HepG2 (cell line): ENCODE measurements around the gene BLOC1S1. TPM values are rescaled to one million over a fixed set of nuclear protein-coding genes. Genes with fewer than 3 reads are reported as not detected.

ENCODE experiments used
- ATAC-seq: fragments of 200-7000 bp; cut with Tn5 transposase; 3 replicates; pipeline ENCODE4 v1.9.1; 2020; ENCODE audit warnings: mild to moderate bottlenecking, moderate library complexity
- BruUV-seq: library from RNA; stranded (reverse); fragments of 400-500 nt; replicated peaks from 2 replicates; lab custom pipeline; 2021; lab: Mats Ljungman, UMichigan
- CTCF ChIA-PET: fragments of 300-600 bp; formaldehyde crosslinking; extraction: SDS; loops from one replicate; lab custom pipeline; 2021; ENCODE audit warnings: low total read pairs, inconsistent platforms, low intra/inter-chr PET ratio; lab: Yijun Ruan, JAX
- POLR2A ChIA-PET: fragments of 350-600 bp; sonication (Branson Sonifier 250); formaldehyde crosslinking; loops from one replicate; lab custom pipeline; 2020; ENCODE audit warnings: antibody characterized with exemption, inconsistent platforms; lab: Yijun Ruan, JAX
- DNase-seq: peaks from one replicate; pipeline ENCODE4 v3.0.0-alpha.2; 2015; ENCODE audit warnings: low spot score
- FAIRE-seq: peaks from 3 replicates; lab custom pipeline; 2011; peaks lifted over from hg19 to GRCh38; lab: Jason Lieb, UNC
- H2AFZ ChIP-seq: one replicate; pipeline ENCODE4 v1.6.1; 2011; ENCODE audit warnings: low read length, inconsistent platforms
- H3K27ac ChIP-seq: fragments of 300-600 bp; 3 replicates; pipeline ENCODE4 v1.8.0; 2011; ENCODE audit warnings: mixed run types, mild to moderate bottlenecking, mixed read lengths, low read length, inconsistent platforms; ENCODE audit not compliant: insufficient read depth; ENCODE audit errors: extremely low read length
- H3K27me3 ChIP-seq, 2 experiments: fragments of 200-600 bp in 1 of 2; 2 replicates in 1 of 2; 3 replicates in 1 of 2; pipeline versions ENCODE4 v1.6.0 to v1.8.0; 2011; ENCODE audit warnings: low read length in 2 of 2, mild to moderate bottlenecking in 2 of 2, moderate library complexity in 2 of 2, inconsistent platforms in 1 of 2; ENCODE audit not compliant: insufficient read depth in 2 of 2, control insufficient read depth in 1 of 2
- H3K36me3 ChIP-seq, 2 experiments: fragments of 200-600 bp in 1 of 2; replicated peaks in 1 of 2; 2 replicates in 1 of 2; 3 replicates in 1 of 2; pipeline versions ENCODE4 v1.5.1 to v1.8.0; 2011; ENCODE audit warnings: low read length in 2 of 2, inconsistent platforms in 1 of 2; ENCODE audit not compliant: insufficient read depth in 2 of 2, control insufficient read depth in 1 of 2
- H3K4me1 ChIP-seq: 2 replicates; pipeline ENCODE4 v1.5.1; 2012; ENCODE audit warnings: low read length, inconsistent platforms; ENCODE audit not compliant: insufficient read depth
- H3K4me2 ChIP-seq: 2 replicates; pipeline ENCODE4 v1.6.0; 2011; ENCODE audit warnings: low read depth, low read length, inconsistent platforms
- H3K4me3 ChIP-seq, 3 experiments: fragments of 200-600 bp in 1 of 3; sonication (generic), shearing (Covaris generic) in 1 of 3; replicated peaks in 1 of 3; 2 replicates each; pipeline ENCODE4 v1.5.1; 2011 to 2016; ENCODE audit warnings: low read length in 3 of 3, inconsistent platforms in 2 of 3, low read depth in 2 of 3, mild to moderate bottlenecking in 2 of 3, control low read depth in 1 of 3, mixed read lengths in 1 of 3; ENCODE audit not compliant: insufficient read depth in 1 of 3
- H3K79me2 ChIP-seq: one replicate; pipeline ENCODE4 v1.6.1; 2011; ENCODE audit warnings: low read length, inconsistent platforms; ENCODE audit not compliant: insufficient read depth
- H3K9ac ChIP-seq: 2 replicates; pipeline ENCODE4 v1.6.0; 2011; ENCODE audit warnings: mild to moderate bottlenecking, low read depth, low read length, inconsistent platforms; ENCODE audit not compliant: insufficient read depth
- H3K9me3 ChIP-seq: 2 replicates; pipeline ENCODE4 v1.5.1; 2012; ENCODE audit warnings: mild to moderate bottlenecking, low read length
- H4K20me1 ChIP-seq: 2 replicates; pipeline ENCODE4 v1.6.0; 2011; ENCODE audit warnings: inconsistent platforms, mild to moderate bottlenecking, low read length, moderate library complexity; ENCODE audit not compliant: insufficient read depth
- BRD4 ChIP-seq: sonication (generic); formaldehyde crosslinking; IDR thresholded peaks from 2 replicates; pipeline ENCODE4 v1.4.0; 2020; ENCODE audit warnings: missing genetic modification reagents
- CC2D1A ChIP-seq: sonication (generic); formaldehyde crosslinking; IDR thresholded peaks from 2 replicates; pipeline ENCODE4 v1.8.1; 2023; ENCODE audit warnings: mild to moderate bottlenecking, missing genetic modification reagents
- DPF2 ChIP-seq: sonication (generic); formaldehyde crosslinking; IDR thresholded peaks from 2 replicates; pipeline ENCODE4 v1.4.0; 2020; ENCODE audit warnings: mild to moderate bottlenecking, low read depth, missing genetic modification reagents, borderline replicate concordance
- ELF3 ChIP-seq: IDR thresholded peaks from 2 replicates; pipeline ENCODE4 v1.6.1; 2016; ENCODE audit warnings: missing genetic modification reagents, missing compliant biosample characterization
- ERF ChIP-seq: IDR thresholded peaks from 2 replicates; pipeline ENCODE4 v1.6.1; 2018; ENCODE audit warnings: missing biosample characterization, missing genetic modification reagents
- JUND ChIP-seq: sonication (generic); formaldehyde crosslinking; IDR thresholded peaks from 2 replicates; pipeline ENCODE4 v1.8.0; 2022; ENCODE audit warnings: mild to moderate bottlenecking, missing genetic modification reagents
- NFYB ChIP-seq: sonication (generic); formaldehyde crosslinking; IDR thresholded peaks from 2 replicates; pipeline ENCODE4 v1.4.0; 2020; ENCODE audit warnings: missing genetic modification reagents
- SKI ChIP-seq: fragments of 450-650 bp; IDR thresholded peaks from one replicate; pipeline ENCODE4 v1.6.1; 2018; ENCODE audit warnings: mild to moderate bottlenecking; ENCODE audit not compliant: partially characterized antibody
- TFE3 ChIP-seq: IDR thresholded peaks from 2 replicates; pipeline ENCODE4 v1.6.1; 2016
- ZNF264 ChIP-seq: sonication (generic); formaldehyde crosslinking; IDR thresholded peaks from 2 replicates; pipeline ENCODE4 v1.4.0; 2020; ENCODE audit warnings: missing genetic modification reagents
- ZNF776 ChIP-seq: sonication (generic); formaldehyde crosslinking; IDR thresholded peaks from 2 replicates; pipeline ENCODE4 v1.4.0; 2020; ENCODE audit warnings: mild to moderate bottlenecking, missing genetic modification reagents
- ZNF777 ChIP-seq: sonication (generic); formaldehyde crosslinking; IDR thresholded peaks from 2 replicates; pipeline ENCODE4 v1.4.0; 2020; ENCODE audit warnings: missing genetic modification reagents
- ZSCAN21 ChIP-seq: sonication (generic); formaldehyde crosslinking; IDR thresholded peaks from 2 replicates; pipeline ENCODE4 v1.8.0; 2022; ENCODE audit warnings: mild to moderate bottlenecking, missing genetic modification reagents, moderate library complexity, borderline replicate concordance
- WGBS: methylation state at CpG from one replicate; pipeline ENCODE4 v1.1.6; 2017; ENCODE audit warnings: low lambda C conversion rate; 5-methylcytosine and 5-hydroxymethylcytosine counted together
- in situ Hi-C: cut with HindIII; loops from 2 replicates; pipeline ENCODE4 v1.10.0; 2017; ENCODE audit warnings: low pct_unique_long_range_greater_than_20kb; ENCODE audit not compliant: extremely low pct_ligation_motif_present
- intact Hi-C: fragments of 100-400 bp; cut with micrococcal nuclease; formaldehyde crosslinking; loops from one replicate; pipeline ENCODE4 v1.10.0; 2022; ENCODE audit not compliant: unreplicated experiment
- polyA plus RNA-seq, 8 experiments: library from polyadenylated mRNA; depleted of rRNA in 3 of 8; stranded (reverse) in 7 of 8; unstranded in 1 of 8; fragments of >200 nt; fragmentation: Illumina TruSeq in 4 of 8; extraction: Trizol in 4 of 8; gene quantifications; 2 replicates each; pipeline versions ENCODE4 v1.2.1 to v1.2.3, GENCODE V29; 2011 to 2016; ENCODE audit warnings: low read depth in 4 of 8, missing spikeins in 1 of 8, mixed read lengths in 1 of 8; ENCODE audit not compliant: insufficient read depth in 1 of 8
- total RNA-seq, 5 experiments: library from RNA; depleted of rRNA; stranded (reverse); fragments of >200 nt; fragmentation: Illumina TruSeq; extraction: Trizol; gene quantifications; 2 replicates each; pipeline ENCODE4 v1.2.3, GENCODE V29; 2016; ENCODE audit warnings: low read depth in 1 of 5
- TF ChIP-seq, protein P1 (sequence below): sonication (generic); formaldehyde crosslinking; IDR thresholded peaks from 2 replicates; pipeline ENCODE4 v1.4.0; 2020; ENCODE audit warnings: mild to moderate bottlenecking, missing genetic modification reagents

Gene BLOC1S1
- total and polyA plus RNA-seq, 2 of the 13 experiments (the other 11 are each of a cell fraction or from before 2014, with no cell fraction given), result 55.1 to 95.3 TPM

DNA sequence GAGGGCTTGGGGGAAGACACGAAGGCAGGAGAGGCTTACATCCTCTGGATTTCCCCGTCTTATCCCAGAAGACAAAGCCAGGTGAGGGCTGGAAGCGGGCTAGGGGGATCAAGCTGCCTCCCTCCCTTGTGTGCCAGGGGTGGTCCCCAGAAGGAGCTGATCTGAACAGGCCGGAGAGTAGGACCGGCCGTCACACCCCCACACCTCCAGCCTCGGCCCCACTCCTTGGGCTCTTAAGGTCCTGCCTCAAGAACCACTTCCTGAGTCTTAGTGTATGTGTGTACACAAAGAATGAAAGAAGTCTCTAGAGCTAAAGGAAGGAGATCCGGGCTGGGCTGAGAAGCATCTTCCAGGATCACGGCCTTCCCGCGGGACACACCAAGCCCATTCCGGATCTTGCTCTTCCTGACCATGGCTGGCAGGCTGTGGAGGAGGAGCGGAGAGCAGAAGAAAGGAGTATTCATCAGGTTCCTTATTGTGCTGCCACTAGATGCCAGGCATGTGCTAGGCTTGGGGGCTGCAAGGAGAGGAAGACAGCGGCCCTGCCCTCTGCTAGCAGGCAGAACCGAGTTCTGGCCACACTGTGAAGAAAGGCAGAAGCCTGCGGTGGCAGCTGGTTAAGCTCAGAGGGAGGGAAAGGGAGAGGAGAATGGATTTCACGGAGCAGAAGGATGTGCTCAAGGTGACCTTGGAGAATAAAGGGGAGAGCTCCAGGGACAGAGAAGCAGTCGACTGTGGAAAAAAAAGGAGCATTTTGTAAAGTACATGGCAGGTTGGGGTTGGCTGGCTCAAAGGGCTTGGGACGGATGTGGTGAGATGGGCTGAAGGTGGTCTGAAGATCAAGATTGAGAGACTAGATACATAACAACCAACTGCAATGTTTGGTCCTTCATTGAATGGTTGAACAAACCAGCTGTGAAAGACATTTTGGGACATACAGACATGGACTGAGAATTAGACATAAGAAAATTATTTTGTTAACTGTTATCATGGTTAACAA, 14.3 kb downstream of the BLOC1S1 start:
- CTCF ChIA-PET, result no interaction called here
- Histone ChIP-seq H3K4me3 (peak overlapping the region in 2 of 3 experiments; percentile 84; a peak in 3 of 6 replicates), H3K79me2 (peaks cover 12% of the 10 kb centered on the region), H3K36me3 (peaks cover 10 to 17% of the 10 kb centered on the region in 2 experiments; a peak in 4 of 5 replicates), H3K4me2 (peak overlapping the region; percentile 98), H3K9me3 (no peaks in the 10 kb centered on the region), H3K9ac (peak overlapping the region; percentile 85; the same call in 1 of the 2 replicates), H4K20me1 (0 out of 2 replicates have a peak, but pooled peaks cover 6% of the 10 kb centered on the region), H3K27ac (no peak overlapping the region), H2AFZ (no peak overlapping the region), H3K27me3 (no peaks in the 10 kb centered on the region; a peak in 1 of 5 replicates), H3K4me1 (peaks cover 29% of the 10 kb centered on the region)
- ATAC-seq (no peak; the same call in 2 of the 3 replicates), FAIRE-seq (no peak), DNase-seq (no peak)
- in situ Hi-C loops (no loop called here), intact Hi-C loops (loop anchor here (2.0 kb wide), 1 partner anchor 49 kb away; a partner anchor contains a TSS)
- POLR2A ChIA-PET, result interaction anchor here (1.0 to 2.7 kb wide), 11 partner anchors 8 to 374 kb away, joined by 3 to 38 read pairs (median 13); partner anchors contain the start of genes BLOC1S1, DNAJC14, ORMDL2 and PA2G4
- WGBS, result 70% methylated on average over 17 of the region's 19 CpGs
- no TSS peak for BruUV-seq
- no peak for TF ChIP-seq CC2D1A (CRISPR knock-in tag)
- no peak for TF ChIP-seq DPF2 (CRISPR knock-in tag)
- TF ChIP-seq ELF3 (CRISPR knock-in tag), result no peak
- no peak for TF ChIP-seq NFYB (CRISPR knock-in tag)
- TF ChIP-seq, protein P1, sequence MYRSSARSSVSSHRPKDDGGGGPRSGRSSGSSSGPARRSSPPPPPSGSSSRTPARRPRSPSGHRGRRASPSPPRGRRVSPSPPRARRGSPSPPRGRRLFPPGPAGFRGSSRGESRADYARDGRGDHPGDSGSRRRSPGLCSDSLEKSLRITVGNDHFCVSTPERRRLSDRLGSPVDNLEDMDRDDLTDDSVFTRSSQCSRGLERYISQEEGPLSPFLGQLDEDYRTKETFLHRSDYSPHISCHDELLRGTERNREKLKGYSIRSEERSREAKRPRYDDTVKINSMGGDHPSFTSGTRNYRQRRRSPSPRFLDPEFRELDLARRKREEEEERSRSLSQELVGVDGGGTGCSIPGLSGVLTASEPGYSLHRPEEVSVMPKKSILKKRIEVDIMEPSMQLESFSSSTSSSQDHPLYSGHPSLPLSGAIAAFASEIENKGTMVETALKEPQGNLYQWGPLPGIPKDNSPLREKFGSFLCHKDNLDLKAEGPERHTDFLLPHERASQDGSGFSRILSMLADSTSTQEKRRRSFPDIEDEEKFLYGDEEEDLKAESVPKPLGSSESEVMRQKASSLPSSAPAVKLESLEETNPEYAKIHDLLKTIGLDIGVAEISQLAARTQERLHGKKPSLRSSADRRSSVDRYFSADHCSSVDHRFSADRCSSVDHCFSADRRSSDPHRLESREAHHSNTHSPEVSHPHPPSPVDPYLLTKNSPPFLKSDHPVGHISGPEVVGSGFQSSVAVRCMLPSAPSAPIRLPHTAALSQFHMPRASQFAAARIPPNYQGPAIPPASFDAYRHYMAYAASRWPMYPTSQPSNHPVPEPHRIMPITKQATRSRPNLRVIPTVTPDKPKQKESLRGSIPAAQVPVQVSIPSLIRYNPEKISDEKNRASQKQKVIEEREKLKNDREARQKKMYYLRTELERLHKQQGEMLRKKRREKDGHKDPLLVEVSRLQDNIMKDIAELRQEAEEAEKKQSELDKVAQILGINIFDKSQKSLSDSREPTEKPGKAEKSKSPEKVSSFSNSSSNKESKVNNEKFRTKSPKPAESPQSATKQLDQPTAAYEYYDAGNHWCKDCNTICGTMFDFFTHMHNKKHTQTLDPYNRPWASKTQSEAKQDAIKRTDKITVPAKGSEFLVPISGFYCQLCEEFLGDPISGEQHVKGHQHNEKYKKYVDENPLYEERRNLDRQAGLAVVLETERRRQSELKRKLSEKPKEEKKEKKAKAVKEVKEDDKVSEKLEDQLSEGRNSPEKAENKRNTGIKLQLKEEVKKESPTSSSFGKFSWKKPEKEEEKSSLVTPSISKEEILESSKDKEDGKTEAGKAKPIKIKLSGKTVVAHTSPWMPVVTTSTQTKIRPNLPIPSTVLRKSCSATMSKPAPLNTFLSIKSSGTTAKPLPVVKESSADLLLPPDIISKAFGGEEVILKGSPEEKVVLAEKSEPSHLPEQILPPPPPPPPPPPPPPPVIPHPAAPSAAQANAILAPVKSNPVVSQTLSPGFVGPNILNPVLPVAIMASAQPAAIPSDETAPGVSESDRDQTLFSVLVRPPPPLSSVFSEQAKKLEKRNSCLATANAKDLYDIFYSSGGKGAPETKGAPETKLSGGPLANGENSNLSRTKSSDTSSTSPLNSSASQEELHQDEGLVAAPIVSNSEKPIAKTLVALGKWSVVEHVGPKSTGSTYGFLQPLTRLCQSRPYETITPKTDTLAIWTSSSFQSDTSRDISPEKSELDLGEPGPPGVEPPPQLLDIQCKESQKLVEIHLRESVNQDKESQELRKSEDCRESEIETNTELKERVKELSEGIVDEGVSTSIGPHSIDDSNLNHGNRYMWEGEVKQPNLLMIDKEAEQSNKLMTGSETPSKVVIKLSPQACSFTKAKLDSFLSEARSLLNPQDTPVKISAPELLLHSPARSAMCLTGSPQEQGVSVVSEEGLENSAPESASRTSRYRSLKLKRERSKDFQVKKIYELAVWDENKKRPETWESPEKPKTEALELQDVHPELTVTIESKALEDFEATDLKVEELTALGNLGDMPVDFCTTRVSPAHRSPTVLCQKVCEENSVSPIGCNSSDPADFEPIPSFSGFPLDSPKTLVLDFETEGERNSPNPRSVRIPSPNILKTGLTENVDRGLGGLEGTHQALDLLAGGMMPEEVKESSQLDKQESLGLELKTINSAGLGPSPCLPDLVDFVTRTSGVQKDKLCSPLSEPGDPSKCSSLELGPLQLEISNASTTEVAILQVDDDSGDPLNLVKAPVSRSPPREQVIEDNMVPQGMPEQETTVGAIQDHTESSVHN (CRISPR knock-in tag), result no peak
- no peak for TF ChIP-seq ERF (CRISPR knock-in tag)
- no peak for TF ChIP-seq ZNF264 (CRISPR knock-in tag)
- TF ChIP-seq JUND (CRISPR knock-in tag), result no peak
- no peak for TF ChIP-seq SKI
- TF ChIP-seq ZSCAN21 (CRISPR knock-in tag), result no peak
- TF ChIP-seq BRD4, result no peak
- TF ChIP-seq ZNF777, result 0 out of 2 replicates have a peak, but pooled peaks have one; percentile 30
- TF ChIP-seq TFE3, result no peak
- TF ChIP-seq ZNF776, result no peak
